GM21515 (cell line): Measurements from ENCODE around the gene SLC2A13.
A peak's percentile ranks its signal among the peaks of the same experiment; 100 is the strongest.
"Not testable (repeated sequence)": the region's sequence is repeated elsewhere in the genome, so short reads cannot be mapped to it uniquely, and the experiment has no call there.

Source experiments
- ATAC-seq: cut with Tn5 transposase; IDR thresholded peaks from one replicate; pipeline ENCODE4 v1.9.1; 2021; ENCODE audit not compliant: unreplicated experiment

Gene SLC2A13

GRCh38 chr12:39883411-39883810, 222.5 kb downstream of the SLC2A13 start:
- no peak for ATAC-seq

- no peak for ATAC-seq
Measured at GRCh38 chr12:39878753-39879152, 227.1 kb downstream of the SLC2A13 start.

GRCh38 chr12:39875721-39876120, 230.2 kb downstream of the SLC2A13 start:
- no peak for ATAC-seq

- ATAC-seq: no peak
Measured at GRCh38 chr12:39874785-39875184, 231.1 kb downstream of the SLC2A13 start.

GRCh38 chr12:39873065-39873464, 232.8 kb downstream of the SLC2A13 start:
- ATAC-seq: no peak

- ATAC-seq: no peak
Measured at GRCh38 chr12:39872425-39872824, 233.5 kb downstream of the SLC2A13 start.

- no peak for ATAC-seq
Measured at GRCh38 chr12:39868328-39868725, 237.6 kb downstream of the SLC2A13 start.

- no peak for ATAC-seq
Measured at GRCh38 chr12:39867631-39868327, 238.1 kb downstream of the SLC2A13 start.

- ATAC-seq: no peak
Measured at GRCh38 chr12:39866135-39866534, 239.7 kb downstream of the SLC2A13 start.

GRCh38 chr12:39860695-39861094, 245.2 kb downstream of the SLC2A13 start:
- no peak for ATAC-seq

- no peak for ATAC-seq
Measured at GRCh38 chr12:39853003-39853402, 252.9 kb downstream of the SLC2A13 start.

GRCh38 chr12:39852346-39852745, 253.5 kb downstream of the SLC2A13 start:
- ATAC-seq: no peak

- ATAC-seq: not testable (repeated sequence)
Measured at GRCh38 chr12:39848218-39848617, 257.7 kb downstream of the SLC2A13 start.

- no peak for ATAC-seq
Measured at GRCh38 chr12:39846971-39847650, 258.8 kb downstream of the SLC2A13 start.

GRCh38 chr12:39846304-39846703, 259.6 kb downstream of the SLC2A13 start:
- ATAC-seq: no peak

- ATAC-seq: no peak
Measured at GRCh38 chr12:39840422-39840821, 265.5 kb downstream of the SLC2A13 start.

GRCh38 chr12:39839072-39839471, 266.8 kb downstream of the SLC2A13 start:
- no peak for ATAC-seq

GRCh38 chr12:39835517-39836489, 270.1 kb downstream of the SLC2A13 start:
- ATAC-seq: peak; percentile 54

- ATAC-seq: no peak
Measured at GRCh38 chr12:39831587-39832315, 274.1 kb downstream of the SLC2A13 start.

GRCh38 chr12:39830852-39831520, 274.9 kb downstream of the SLC2A13 start:
- no peak for ATAC-seq
